Measurements from ENCODE around the gene ITFG1. TPM values are rescaled to one million over a fixed set of nuclear protein-coding genes. Genes with fewer than 3 reads are reported as not detected.

ITFG1 gene
- total and polyA plus RNA-seq, 9 of the 15 experiments (the other 6 are each of a cell fraction or from before 2014, with no cell fraction given) = 17.1 to 83.5 (median 35.8) TPM

GRCh38 chr16:47460711-47461597 is at the start of gene ITFG1, which contains the start of gene PHKB (continued):
- TF ChIP-seq HOXB6 (CRISPR knock-in tag; IDR thresholded peaks at IDR 0.05; ENCODE audit: borderline replicate concordance) = no peak
- no peak; the same call in none of the 2 replicates for TF ChIP-seq CHD2 (IDR thresholded peaks at IDR 0.05; ENCODE audit: low read depth, low read length)
- TF ChIP-seq ZNF41 (CRISPR knock-in tag; conservative IDR thresholded peaks at IDR 0.05) = no peak
- TF ChIP-seq ZNF589 (CRISPR knock-in tag; IDR thresholded peaks at IDR 0.05; ENCODE audit: low read depth) = no peak
- 0 out of 2 replicates have a peak, but pooled peaks have one; percentile 9 for TF ChIP-seq SMC3 (conservative IDR thresholded peaks at IDR 0.05; ENCODE audit: insufficient read depth, low read depth, low read length)
- no peak for TF ChIP-seq ZNF766 (CRISPR knock-in tag; conservative IDR thresholded peaks at IDR 0.05)
- TF ChIP-seq ZBTB7A (IDR thresholded peaks at IDR 0.05; ENCODE audit: borderline replicate concordance, control insufficient read depth, low read depth, low read length) = peak; percentile 46; the same call in 1 of the 2 replicates
- TF ChIP-seq CREB1 (IDR thresholded peaks at IDR 0.05) = peak; percentile 77
- peak; percentile 62; the same call in 1 of the 2 replicates for TF ChIP-seq CREB1 (CRISPR knock-in tag; IDR thresholded peaks at IDR 0.05)
- no peak; the same call in 1 of the 2 replicates for TF ChIP-seq NFIC (IDR thresholded peaks at IDR 0.05)
- TF ChIP-seq ZNF551 (CRISPR knock-in tag; IDR thresholded peaks at IDR 0.05) = no peak
- no peak for TF ChIP-seq RBM14 (IDR thresholded peaks at IDR 0.05; ENCODE audit: borderline replicate concordance, insufficient read depth, low read depth, low read length)
- TF ChIP-seq TRIM25 (IDR thresholded peaks at IDR 0.05; ENCODE audit: borderline replicate concordance) = no peak
- peak; percentile 30; the same call in 1 of the 2 replicates for TF ChIP-seq MBD2 (IDR thresholded peaks at IDR 0.05; ENCODE audit: borderline replicate concordance, low read depth)
- TF ChIP-seq GTF2E2 (tag; IDR thresholded peaks at IDR 0.05) = peak; percentile 86
- TF ChIP-seq GABPB1 (CRISPR knock-in tag; IDR thresholded peaks at IDR 0.05) = peak; percentile 89
- 0 out of 2 replicates have a peak, but pooled peaks have one; percentile 9 for TF ChIP-seq L3MBTL2 (IDR thresholded peaks at IDR 0.05)
- TF ChIP-seq ZNF311 (CRISPR knock-in tag; IDR thresholded peaks at IDR 0.05) = no peak
- no peak for TF ChIP-seq DLX4 (CRISPR knock-in tag; IDR thresholded peaks at IDR 0.05)
- no peak for TF ChIP-seq E2F4 (CRISPR knock-in tag; IDR thresholded peaks at IDR 0.05; ENCODE audit: low read depth)
- TF ChIP-seq NR2C1 (IDR thresholded peaks at IDR 0.05) = no peak
- no peak for TF ChIP-seq NR2C1 (tag; IDR thresholded peaks at IDR 0.05)
- peak; percentile 52; the same call in 1 of the 2 replicates for TF ChIP-seq DIDO1 (tag; IDR thresholded peaks at IDR 0.05; ENCODE audit: low read depth)
- peak; percentile 60; the same call in 1 of the 2 replicates for TF ChIP-seq C11orf30 (IDR thresholded peaks at IDR 0.05; ENCODE audit: low read depth)
- no peak for TF ChIP-seq FOXJ2 (tag; IDR thresholded peaks at IDR 0.05)
- TF ChIP-seq ZNF282 (CRISPR knock-in tag; IDR thresholded peaks at IDR 0.05) = no peak
- no peak for TF ChIP-seq LARP7 (IDR thresholded peaks at IDR 0.05)
- no peak for TF ChIP-seq BMI1 (IDR thresholded peaks at IDR 0.05; ENCODE audit: low read length)
